Muscle of arm (tissue), 12 donors: ENCODE data around the gene ZNF281. TPM values are rescaled to one million over a fixed set of nuclear protein-coding genes. Genes with fewer than 3 reads are reported as not detected.

Experiments used
- DNase-seq: peaks from one replicate; pipeline ENCODE4 v3.0.0-alpha.2; 2013
- polyA plus RNA-seq, 12 donors: library from polyadenylated mRNA; unstranded; fragments of 120-200 nt; gene quantifications; one replicate each; pipeline ENCODE4 v1.2.1, GENCODE V29; 2013; ENCODE audit not compliant: insufficient read length in 12 of 12

The ZNF281 gene
- polyA plus RNA-seq, 12 donors: 10.9 to 16.2 (median 14.2) TPM; not detected in 1

GRCh38 chr1:200392625-200393185, 17.1 kb downstream of the ZNF281 start:
- no peak for DNase-seq

GRCh38 chr1:200391747-200392146, 18.1 kb downstream of the ZNF281 start:
- no peak for DNase-seq

GRCh38 chr1:200388791-200389190, 21.0 kb downstream of the ZNF281 start:
- no peak for DNase-seq

- DNase-seq: no peak
These were observed 23.4 kb downstream of the ZNF281 start for GRCh38 chr1:200386416-200386815.

GRCh38 chr1:200384818-200385390, 24.9 kb downstream of the ZNF281 start:
- DNase-seq: no peak

- no peak for DNase-seq
These were observed 28.4 kb downstream of the ZNF281 start for GRCh38 chr1:200381256-200381984.

GRCh38 chr1:200380589-200381021, 29.2 kb downstream of the ZNF281 start:
- DNase-seq: no peak

GRCh38 chr1:200379940-200380588, 29.8 kb downstream of the ZNF281 start:
- no peak for DNase-seq

- no peak for DNase-seq
These were observed 30.4 kb downstream of the ZNF281 start for GRCh38 chr1:200379432-200379757.

GRCh38 chr1:200378096-200378495, 31.7 kb downstream of the ZNF281 start:
- DNase-seq: no peak

GRCh38 chr1:200376528-200376927, 33.3 kb downstream of the ZNF281 start:
- DNase-seq: no peak

GRCh38 chr1:200374569-200375295, 35.1 kb downstream of the ZNF281 start:
- DNase-seq: no peak

- no peak for DNase-seq
These were observed 36.0 kb downstream of the ZNF281 start for GRCh38 chr1:200373811-200374231.

GRCh38 chr1:200372885-200373181, 37.0 kb downstream of the ZNF281 start:
- no peak for DNase-seq

GRCh38 chr1:200372095-200372884, 37.5 kb downstream of the ZNF281 start:
- no peak for DNase-seq

- DNase-seq: no peak
These were observed 40.1 kb downstream of the ZNF281 start for GRCh38 chr1:200369706-200370105.

GRCh38 chr1:200369131-200369530, 40.7 kb downstream of the ZNF281 start:
- no peak for DNase-seq

- no peak for DNase-seq
These were observed 41.3 kb downstream of the ZNF281 start for GRCh38 chr1:200368556-200368955.

GRCh38 chr1:200367841-200368534, 41.8 kb downstream of the ZNF281 start:
- no peak for DNase-seq

GRCh38 chr1:200366577-200367253, 43.1 kb downstream of the ZNF281 start:
- DNase-seq: no peak
